ENCODE results near the gene AP3D1. TPM values are rescaled to one million over a fixed set of nuclear protein-coding genes. Genes with fewer than 3 reads are reported as not detected.

The AP3D1 gene
- total and polyA plus RNA-seq, 9 of the 15 experiments (the other 6 are each of a cell fraction or from before 2014, with no cell fraction given) = 1.2 to 86.1 (median 35.9) TPM

GRCh38 chr19:2168619-2169424, 17.5 kb upstream of the AP3D1 start (continued):
- TF ChIP-seq TBL1XR1 (IDR thresholded peaks at IDR 0.05; ENCODE audit: low read length in 2 of 2) (peak; percentile 59 to 78; a peak in 2 of 4 replicates), PURB (CRISPR knock-in tag; IDR thresholded peaks at IDR 0.05; ENCODE audit: low read depth) (no peak), ZSCAN29 (IDR thresholded peaks at IDR 0.05) (no peak), BCLAF1 (IDR thresholded peaks at IDR 0.05; ENCODE audit: borderline replicate concordance in 1 of 2, control insufficient read depth in 1 of 2, low read depth in 2 of 2, low read length in 1 of 2) (no peak), RFX1 (IDR thresholded peaks at IDR 0.05) (no peak), ZHX1 (conservative IDR thresholded peaks at IDR 0.05; ENCODE audit: low read length) (no peak), POLR2G (IDR thresholded peaks at IDR 0.05; ENCODE audit: low read depth, low read length) (peak; percentile 75), ZBTB17 (CRISPR knock-in tag; IDR thresholded peaks at IDR 0.05) (peak; percentile 60; the same call in 1 of the 2 replicates), CREB1 (IDR thresholded peaks at IDR 0.05) (no peak), CREB1 (CRISPR knock-in tag; IDR thresholded peaks at IDR 0.05) (peak; percentile 56; the same call in 1 of the 2 replicates), ZNF311 (CRISPR knock-in tag; IDR thresholded peaks at IDR 0.05) (no peak), KAT8 (IDR thresholded peaks at IDR 0.05; ENCODE audit: low read depth) (no peak), ZNF695 (CRISPR knock-in tag; IDR thresholded peaks at IDR 0.05) (no peak), SFPQ (IDR thresholded peaks at IDR 0.05; ENCODE audit: low read depth, low read length) (no peak), TAF7 (tag; IDR thresholded peaks at IDR 0.05) (peak; percentile 40; the same call in 1 of the 2 replicates), ZNF133 (CRISPR knock-in tag; IDR thresholded peaks at IDR 0.05) (no peak), ZNF707 (CRISPR knock-in tag; conservative IDR thresholded peaks at IDR 0.05) (no peak), ZBTB1 (CRISPR knock-in tag; IDR thresholded peaks at IDR 0.05; ENCODE audit: borderline replicate concordance, low read depth) (no peak), SP2 (IDR thresholded peaks at IDR 0.05; ENCODE audit: extremely low read depth, low read depth, low read length, poor library complexity, severe bottlenecking) (no peak), NR3C1 (CRISPR knock-in tag; IDR thresholded peaks at IDR 0.05) (no peak)
